Measurements from ENCODE around the gene BCLAF1.

DNA sequence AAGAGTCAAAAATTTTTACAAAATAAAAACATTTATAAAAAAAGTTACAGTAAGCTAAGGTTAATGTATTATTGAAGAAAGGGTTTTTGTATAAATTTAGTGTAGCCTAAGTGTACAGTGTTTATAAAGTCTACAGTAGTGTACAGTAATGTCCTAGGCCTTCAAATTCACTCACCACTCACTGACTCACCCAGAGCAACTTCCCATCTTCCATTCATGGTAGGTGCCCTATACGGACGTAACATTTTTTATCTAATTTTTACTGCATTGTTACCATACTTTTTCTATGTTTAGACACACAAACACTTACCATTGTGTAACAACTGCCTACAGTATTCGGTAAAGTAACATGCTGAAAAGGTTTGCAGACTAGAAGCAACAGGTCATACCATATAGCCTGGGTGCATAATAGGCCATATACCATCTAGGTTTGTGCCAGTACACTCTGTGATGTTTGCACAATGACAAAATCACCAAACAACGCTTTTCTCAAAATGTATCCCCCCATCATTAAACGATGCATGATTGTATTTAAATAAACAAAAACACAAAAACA lies 45.5 kb downstream of the BCLAF1 start:
- TF ChIP-seq, protein P1, sequence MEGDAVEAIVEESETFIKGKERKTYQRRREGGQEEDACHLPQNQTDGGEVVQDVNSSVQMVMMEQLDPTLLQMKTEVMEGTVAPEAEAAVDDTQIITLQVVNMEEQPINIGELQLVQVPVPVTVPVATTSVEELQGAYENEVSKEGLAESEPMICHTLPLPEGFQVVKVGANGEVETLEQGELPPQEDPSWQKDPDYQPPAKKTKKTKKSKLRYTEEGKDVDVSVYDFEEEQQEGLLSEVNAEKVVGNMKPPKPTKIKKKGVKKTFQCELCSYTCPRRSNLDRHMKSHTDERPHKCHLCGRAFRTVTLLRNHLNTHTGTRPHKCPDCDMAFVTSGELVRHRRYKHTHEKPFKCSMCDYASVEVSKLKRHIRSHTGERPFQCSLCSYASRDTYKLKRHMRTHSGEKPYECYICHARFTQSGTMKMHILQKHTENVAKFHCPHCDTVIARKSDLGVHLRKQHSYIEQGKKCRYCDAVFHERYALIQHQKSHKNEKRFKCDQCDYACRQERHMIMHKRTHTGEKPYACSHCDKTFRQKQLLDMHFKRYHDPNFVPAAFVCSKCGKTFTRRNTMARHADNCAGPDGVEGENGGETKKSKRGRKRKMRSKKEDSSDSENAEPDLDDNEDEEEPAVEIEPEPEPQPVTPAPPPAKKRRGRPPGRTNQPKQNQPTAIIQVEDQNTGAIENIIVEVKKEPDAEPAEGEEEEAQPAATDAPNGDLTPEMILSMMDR (IDR thresholded peaks at IDR 0.05; ENCODE audit: extremely low read depth in 1 of 2, insufficient read depth in 1 of 2, low read depth in 1 of 2, low read length in 2 of 2) = no peak
- no peak for TF ChIP-seq MYC (IDR thresholded peaks at IDR 0.05; ENCODE audit: low read depth, low read length)

Measured in endothelial cell of umbilical vein (primary cell).